EH (cell line): ENCODE data around the gene SETBP1.

Experiments used
- DNase-seq: peaks from one replicate; pipeline ENCODE4 v3.0.0-alpha.2; 2015; ENCODE audit warnings: low read depth

SETBP1 gene

DNA sequence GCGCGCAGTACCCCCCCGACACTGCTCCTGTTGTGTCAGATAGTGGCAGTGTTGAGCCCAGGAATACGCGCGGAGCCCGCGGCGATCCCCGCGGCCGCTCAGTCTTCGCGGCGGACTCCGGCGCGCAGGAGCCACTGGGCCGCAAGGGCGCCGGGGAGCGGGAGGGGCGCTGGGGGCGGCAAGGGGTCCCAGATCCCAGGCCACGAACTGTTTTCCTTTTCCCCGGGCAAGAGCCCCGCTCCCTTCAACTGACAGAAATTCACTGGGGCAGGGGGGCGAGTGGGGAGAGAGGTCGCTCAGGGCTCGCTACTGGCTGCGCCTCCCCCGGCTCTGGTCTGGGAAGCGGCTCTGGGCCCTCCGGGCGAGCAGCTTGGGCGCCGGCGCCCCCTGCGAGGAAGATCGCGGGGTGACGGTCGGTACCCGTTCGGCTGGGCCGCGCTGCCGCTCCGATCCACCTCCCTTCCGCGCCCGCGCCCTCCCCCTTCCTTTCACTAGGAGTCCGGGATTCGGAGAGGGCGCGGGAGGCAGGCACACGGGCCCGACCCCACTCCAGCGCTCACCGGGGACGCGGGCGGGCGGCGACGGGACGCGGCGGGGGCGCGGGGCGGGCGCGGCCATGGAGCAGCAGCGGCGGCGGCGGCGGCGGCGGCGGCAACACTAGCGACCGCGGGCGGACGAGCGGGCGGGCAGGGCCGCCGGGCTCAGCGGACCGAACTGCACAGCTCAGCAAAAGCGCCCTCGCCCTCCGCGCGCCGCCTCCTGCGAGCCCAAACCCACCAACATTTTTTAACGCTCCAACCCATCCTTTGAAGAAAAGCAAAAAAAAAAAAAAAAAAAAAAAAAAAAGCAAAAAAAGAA, 1.4 kb upstream of the SETBP1 start:
- peak; percentile 85 for DNase-seq

GRCh38 chr18:44679914-44680272, 795 bp upstream of the SETBP1 start:
- DNase-seq, result peak; percentile 60

DNA sequence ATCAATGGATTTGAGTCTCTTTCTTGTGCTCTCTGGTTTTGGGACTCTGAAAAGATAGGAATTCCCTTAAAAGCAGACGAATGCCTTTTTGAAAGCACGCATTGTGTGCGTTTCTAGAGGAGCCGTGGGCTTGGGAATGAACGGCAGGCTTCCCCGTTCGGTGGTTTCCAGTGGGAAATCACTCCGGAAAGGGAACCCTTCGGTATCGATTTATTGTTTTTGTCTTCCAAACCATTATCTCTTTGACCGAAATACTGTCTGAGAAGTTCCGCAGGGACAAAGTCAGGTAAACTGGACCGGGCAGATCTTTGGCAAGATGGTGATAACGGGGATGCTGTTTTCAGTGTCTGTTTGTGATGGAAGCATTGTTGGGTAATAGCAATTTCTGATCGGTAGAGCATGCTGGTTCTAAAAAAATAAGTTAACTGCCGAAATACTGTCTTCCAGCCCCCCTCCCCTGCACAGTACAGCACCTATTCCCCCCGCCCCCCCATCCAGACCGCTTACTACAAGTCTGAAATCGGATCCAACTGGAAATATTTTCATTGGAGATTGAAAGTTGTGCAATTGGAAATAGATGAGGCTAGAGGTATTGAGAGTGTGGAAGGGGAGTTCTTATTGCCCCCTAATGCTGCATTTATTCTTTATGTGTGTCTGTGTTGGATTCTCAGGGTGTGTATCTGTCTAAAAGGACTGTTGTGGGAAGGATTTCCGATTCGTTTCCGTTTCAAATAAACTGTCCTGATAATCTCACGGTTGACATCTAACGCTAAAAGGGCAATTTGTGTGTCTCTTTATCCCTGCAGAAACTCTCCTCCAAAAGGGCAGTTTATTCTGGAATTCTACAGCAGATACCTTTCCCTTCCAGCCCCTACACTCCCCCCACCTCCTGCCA, 635 bp downstream of the SETBP1 start:
- DNase-seq, result no peak

DNA sequence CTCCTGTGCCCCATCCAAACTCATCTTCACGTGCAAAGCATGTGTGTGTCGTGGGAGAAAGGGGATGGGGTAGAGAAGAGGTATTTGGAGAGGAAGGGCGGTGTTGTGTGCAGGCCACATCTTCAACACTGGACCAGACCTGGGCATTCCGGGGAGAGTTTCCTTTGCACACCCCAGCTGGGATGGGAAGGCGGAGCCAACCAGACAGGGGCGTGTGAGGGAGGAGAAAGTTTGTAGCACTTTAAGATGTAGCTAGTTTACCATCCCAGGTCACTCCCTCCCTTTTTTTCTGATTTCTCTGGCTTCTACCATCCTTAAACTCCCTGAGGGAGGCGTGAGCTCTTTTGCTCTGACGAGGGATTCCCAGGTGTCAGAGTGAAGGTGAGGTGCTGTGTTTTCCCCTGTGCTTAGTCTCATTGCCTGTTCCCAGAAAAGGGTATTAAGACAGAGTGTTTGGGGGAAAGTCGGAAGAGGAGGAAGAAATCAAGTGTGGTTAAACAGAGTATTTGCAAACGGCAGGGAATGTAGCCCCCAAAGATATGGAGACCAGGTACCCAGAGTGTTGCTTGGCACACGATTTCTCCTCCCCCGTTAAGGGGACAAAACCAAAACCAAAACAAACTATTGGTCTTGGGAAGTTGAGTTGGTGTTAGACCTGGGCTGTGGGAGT, 1.6 kb downstream of the SETBP1 start:
- DNase-seq, result no peak

- DNase-seq, result no peak
These were observed 2.2 kb downstream of the SETBP1 start for GRCh38 chr18:44682871-44683221.

- DNase-seq, result peak; percentile 4
These were observed 2.9 kb downstream of the SETBP1 start for GRCh38 chr18:44683556-44683955.

GRCh38 chr18:44685296-44685695, 4.6 kb downstream of the SETBP1 start:
- no peak for DNase-seq

DNA sequence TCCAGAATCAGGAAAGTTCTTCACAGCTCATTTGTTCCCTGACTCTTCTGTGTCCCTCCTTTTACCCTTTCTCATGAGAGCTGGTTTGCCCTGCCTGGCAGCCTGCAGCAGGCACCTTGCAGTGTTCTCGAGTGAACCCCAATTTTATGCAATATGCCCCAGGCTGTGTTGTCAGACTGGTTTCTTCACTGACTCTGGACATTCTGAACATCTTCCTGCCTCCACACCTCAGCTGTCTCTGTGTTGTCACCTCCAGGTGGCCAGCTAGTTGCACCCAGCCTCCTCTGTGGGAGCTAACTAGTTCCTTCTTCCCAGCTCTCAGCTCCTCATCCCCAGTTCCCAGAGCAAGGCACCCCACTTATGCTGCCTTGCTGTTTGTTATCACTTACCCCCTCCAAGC, 5.5 kb downstream of the SETBP1 start:
- DNase-seq, result no peak

DNA sequence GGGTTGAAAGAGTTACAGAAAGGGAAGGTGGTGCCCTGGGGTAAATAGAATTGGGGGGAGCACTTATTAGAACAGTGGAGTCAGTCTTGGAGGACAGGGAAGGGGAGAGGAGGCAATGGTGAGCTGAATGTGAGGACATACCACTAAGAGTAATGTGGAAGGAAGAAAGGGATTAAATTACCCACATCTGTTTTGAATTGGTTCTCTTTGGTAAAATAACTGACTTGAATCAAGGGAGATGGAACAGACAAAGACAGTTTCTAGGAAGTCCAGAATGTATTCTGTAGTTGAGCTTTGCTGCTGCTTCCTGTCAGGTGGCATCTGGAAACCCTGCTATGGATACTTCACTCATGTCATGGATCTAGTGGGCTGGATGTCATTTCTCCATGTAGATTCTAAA, 6.7 kb downstream of the SETBP1 start:
- peak; percentile 26 for DNase-seq

DNA sequence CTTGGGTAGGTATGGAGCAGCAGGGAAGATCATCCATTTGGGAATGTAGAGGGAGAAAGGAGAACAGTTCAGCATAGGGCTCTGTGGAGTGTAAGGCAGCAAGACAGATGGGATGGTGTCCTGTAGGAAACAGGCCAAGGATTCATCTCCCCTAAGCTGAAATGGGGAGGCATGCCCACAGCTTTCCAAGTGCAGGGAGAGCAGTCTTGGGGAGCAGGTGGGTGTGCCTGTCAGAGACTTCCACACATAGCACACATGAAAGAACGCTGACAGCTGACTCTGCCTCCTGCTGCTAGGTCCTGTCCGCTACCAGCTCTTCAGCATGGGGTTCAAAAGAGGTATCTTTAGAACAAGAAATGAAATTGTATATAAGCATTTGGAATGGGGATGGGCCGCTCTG, 9.0 kb downstream of the SETBP1 start:
- no peak for DNase-seq

DNA sequence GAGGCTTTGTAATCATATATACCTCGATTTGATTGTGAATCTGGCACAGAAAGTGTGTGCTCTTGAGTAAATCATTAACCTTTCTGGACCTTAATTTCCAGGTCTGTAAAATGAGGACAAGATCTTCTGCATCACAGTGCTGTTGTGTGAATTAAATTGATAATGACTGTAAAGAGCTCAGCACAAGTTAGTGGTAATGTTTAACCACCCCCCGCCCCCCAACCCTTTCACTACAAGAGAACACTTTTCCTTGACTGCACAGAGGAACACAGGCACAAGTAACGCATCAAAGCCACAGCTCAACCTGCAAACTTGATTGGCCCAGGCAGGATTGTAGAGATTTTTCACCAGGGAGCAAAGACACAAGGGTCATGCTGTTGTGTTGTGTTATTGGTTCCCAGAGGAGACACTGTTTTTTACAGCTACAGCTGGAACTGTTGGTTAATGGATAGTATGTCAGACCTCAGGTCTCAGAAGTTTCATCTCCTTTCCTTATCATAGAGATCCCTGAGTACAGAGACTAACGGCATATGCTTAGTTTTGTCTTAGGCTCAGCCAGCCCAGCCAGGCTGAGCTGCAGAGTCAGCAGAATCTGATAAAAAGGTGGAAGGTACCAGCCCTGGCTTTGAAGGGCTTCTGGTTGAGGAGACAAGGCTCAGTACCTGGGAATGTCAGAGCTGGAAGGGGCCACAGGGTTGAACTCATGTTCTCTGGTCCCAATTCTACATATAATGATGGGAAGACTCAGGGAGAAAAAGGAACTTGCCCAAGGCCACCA, 10.6 kb downstream of the SETBP1 start:
- no peak for DNase-seq

DNA sequence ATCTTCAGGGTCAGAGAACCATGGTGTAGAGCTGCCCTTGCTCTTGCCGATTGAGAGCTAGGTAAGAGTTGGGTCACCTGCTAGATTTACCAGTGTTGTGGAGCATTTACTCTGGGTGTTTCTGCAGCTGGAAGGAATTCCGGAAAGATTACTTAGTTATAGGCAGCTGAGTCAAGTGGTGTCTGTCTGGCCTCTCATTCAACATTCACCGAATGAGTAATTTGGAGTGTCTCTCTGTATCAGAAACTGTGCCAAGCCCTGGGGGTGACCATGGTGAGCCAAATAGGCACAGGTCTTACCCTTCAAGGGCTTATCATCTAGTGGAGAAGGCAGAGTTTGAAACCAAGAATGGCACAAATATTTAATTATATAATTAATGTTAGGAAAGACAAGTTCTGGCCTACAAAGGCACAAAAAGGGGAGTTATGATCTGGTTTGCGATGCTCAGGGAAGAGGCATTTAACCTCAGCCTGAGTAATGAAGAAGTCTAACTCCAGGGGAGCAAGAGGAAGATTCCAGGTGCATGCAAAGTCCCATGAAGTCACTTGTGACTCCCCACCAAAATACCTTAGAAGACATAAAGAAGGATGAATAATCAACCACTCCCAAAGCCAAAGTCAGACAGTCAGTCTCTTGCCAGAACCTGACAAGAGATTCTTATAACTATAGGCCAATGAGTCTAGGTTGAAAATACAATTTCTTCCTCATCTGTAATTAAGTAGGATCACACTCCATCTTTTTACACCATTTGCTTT, 12.5 kb downstream of the SETBP1 start:
- DNase-seq, result peak; percentile 49

GRCh38 chr18:44695503-44695902, 14.8 kb downstream of the SETBP1 start:
- DNase-seq, result no peak

DNA sequence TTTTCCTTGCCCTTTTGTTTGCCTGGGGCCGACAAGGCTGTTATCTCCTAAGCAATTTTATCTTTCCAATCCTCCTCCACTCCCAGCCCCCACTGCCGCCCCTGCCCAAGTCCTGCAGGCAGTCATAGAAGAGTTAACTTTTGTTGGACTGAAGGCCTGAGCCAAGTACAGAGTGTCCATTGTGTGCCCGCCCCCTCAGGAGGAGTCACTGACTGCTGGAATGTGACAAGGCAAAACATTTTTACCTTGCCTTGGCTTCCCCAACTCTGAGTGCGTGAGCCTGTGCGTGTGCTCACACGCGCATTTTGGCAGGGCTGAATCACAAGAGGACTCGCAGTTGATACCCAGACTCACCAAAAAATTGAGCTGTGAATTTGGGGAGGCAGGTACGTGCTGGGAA, 16.2 kb downstream of the SETBP1 start:
- no peak for DNase-seq

DNA sequence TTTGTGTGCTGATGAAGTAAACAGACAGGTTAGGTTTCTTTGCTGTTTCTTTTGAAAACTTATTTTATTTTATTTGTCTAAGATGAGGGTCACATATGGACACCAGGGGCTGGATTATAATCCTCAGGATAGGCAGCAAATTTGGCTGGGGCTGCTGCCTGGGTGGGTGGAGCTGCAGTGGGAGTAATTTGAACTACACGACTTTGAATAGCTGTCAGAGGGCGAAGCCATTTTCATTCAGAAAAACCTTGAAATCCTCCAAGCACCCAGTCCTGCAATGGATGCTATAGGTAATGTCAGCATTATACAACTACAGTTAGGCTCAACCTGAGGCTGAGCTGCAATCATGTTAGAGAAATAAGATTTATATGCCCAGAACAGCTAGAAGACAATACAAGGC, 16.6 kb downstream of the SETBP1 start:
- DNase-seq, result no peak

- DNase-seq, result no peak
These were observed 17.8 kb downstream of the SETBP1 start for GRCh38 chr18:44698518-44698917.

- no peak for DNase-seq
These were observed 19.0 kb downstream of the SETBP1 start for GRCh38 chr18:44699572-44700261.

- peak; percentile 12 for DNase-seq
These were observed 20.0 kb downstream of the SETBP1 start for GRCh38 chr18:44700652-44701051.

GRCh38 chr18:44701227-44701626, 20.5 kb downstream of the SETBP1 start:
- peak; percentile 30 for DNase-seq

GRCh38 chr18:44702594-44702993, 21.9 kb downstream of the SETBP1 start:
- no peak for DNase-seq
